ENCODE measurements around the gene SNX21. TPM values are rescaled to one million over a fixed set of nuclear protein-coding genes. Genes with fewer than 3 reads are reported as not detected.

Gene SNX21
- total and polyA plus RNA-seq, 9 of the 15 experiments (the other 6 are each of a cell fraction or from before 2014, with no cell fraction given), result 0.10 to 1.2 (median 0.42) TPM

DNA sequence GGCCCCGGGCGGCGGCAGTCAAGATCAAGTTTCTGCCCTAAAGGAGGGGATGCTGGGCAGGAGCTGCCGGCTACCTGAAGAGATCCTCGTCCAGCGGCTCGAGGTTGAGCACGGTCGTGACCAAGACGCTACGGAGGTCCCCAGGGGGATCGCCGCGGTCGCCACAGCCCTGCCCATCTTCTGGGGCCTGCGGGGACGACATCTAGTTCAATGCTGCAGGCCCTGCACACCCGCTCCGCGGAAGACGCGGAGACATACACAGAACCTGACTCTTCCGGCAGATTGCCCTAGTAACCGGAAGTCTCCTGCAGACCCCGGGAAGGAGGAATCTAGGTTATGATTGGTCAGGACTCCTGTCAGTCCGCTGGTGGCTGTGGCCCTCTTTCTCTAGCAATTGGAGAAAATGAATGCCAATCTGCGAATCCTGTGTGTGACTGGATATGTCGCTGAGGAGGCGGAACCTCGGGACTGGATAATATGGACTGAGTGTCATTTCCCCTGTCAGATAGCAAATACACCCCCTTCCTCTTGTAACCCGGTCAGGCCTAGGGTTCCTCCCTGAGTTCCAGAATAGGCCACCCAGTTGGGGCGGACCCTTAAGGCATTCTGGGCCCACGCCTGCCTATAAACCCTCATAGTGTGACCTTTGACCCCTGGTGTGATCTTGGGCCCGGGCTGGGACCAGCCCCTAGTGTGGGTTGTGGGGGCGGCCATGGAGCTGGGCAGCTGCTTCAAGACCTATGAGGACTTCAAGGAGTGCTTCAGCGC, 23.7 kb downstream of the SNX21 start, which contains the start of the genes ACOT8 and ZSWIM3 (continued):
- TF ChIP-seq LCOR (CRISPR knock-in tag; IDR thresholded peaks at IDR 0.05) (no peak), PTBP1 (IDR thresholded peaks at IDR 0.05; ENCODE audit: low read depth, low read length) (no peak), NR2C1 (IDR thresholded peaks at IDR 0.05) (peak; percentile 97), NR2C1 (tag; IDR thresholded peaks at IDR 0.05) (peak; percentile 98), FUS (optimal IDR thresholded peaks at IDR 0.05; ENCODE audit: low read depth, low read length) (no peak), ZNF668 (CRISPR knock-in tag; IDR thresholded peaks at IDR 0.05) (no peak), NFIC (IDR thresholded peaks at IDR 0.05) (no peak), ZKSCAN1 (IDR thresholded peaks at IDR 0.05; ENCODE audit: low read depth, low read length) (no peak), ZNF57 (CRISPR knock-in tag; IDR thresholded peaks at IDR 0.05) (0 out of 2 replicates have a peak, but pooled peaks have one; percentile 35), TCFL5 (CRISPR knock-in tag; conservative IDR thresholded peaks at IDR 0.05) (no peak), U2AF2 (optimal IDR thresholded peaks at IDR 0.05; ENCODE audit: low read depth, low read length) (no peak), CBX2 (IDR thresholded peaks at IDR 0.05; ENCODE audit: insufficient read depth, low read length, poor library complexity, severe bottlenecking) (no peak), HEY1 (CRISPR knock-in tag; IDR thresholded peaks at IDR 0.05; ENCODE audit: borderline replicate concordance) (no peak), YY1 (IDR thresholded peaks at IDR 0.05; ENCODE audit: borderline replicate concordance in 1 of 3, control insufficient read depth in 1 of 3, extremely low read depth in 1 of 3, insufficient read depth in 3 of 3, insufficient read length in 1 of 3, insufficient replicate concordance in 2 of 3, low read depth in 1 of 3, low read length in 2 of 3) (peak in 2 of 3 experiments; percentile 22 to 55), ETV1 (tag; conservative IDR thresholded peaks at IDR 0.05; ENCODE audit: low read depth) (0 out of 2 replicates have a peak, but pooled peaks have one; percentile 52), HNRNPK (IDR thresholded peaks at IDR 0.05; ENCODE audit: low read depth, low read length, poor library complexity, severe bottlenecking) (no peak)
- TF ChIP-seq, protein P1, sequence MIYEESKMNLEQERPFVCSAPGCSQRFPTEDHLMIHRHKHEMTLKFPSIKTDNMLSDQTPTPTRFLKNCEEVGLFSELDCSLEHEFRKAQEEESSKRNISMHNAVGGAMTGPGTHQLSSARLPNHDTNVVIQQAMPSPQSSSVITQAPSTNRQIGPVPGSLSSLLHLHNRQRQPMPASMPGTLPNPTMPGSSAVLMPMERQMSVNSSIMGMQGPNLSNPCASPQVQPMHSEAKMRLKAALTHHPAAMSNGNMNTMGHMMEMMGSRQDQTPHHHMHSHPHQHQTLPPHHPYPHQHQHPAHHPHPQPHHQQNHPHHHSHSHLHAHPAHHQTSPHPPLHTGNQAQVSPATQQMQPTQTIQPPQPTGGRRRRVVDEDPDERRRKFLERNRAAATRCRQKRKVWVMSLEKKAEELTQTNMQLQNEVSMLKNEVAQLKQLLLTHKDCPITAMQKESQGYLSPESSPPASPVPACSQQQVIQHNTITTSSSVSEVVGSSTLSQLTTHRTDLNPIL (CRISPR knock-in tag; IDR thresholded peaks at IDR 0.05), result no peak
- TF ChIP-seq, protein P2, sequence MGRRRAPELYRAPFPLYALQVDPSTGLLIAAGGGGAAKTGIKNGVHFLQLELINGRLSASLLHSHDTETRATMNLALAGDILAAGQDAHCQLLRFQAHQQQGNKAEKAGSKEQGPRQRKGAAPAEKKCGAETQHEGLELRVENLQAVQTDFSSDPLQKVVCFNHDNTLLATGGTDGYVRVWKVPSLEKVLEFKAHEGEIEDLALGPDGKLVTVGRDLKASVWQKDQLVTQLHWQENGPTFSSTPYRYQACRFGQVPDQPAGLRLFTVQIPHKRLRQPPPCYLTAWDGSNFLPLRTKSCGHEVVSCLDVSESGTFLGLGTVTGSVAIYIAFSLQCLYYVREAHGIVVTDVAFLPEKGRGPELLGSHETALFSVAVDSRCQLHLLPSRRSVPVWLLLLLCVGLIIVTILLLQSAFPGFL (CRISPR knock-in tag; IDR thresholded peaks at IDR 0.05), result no peak
- TF ChIP-seq, protein P3, sequence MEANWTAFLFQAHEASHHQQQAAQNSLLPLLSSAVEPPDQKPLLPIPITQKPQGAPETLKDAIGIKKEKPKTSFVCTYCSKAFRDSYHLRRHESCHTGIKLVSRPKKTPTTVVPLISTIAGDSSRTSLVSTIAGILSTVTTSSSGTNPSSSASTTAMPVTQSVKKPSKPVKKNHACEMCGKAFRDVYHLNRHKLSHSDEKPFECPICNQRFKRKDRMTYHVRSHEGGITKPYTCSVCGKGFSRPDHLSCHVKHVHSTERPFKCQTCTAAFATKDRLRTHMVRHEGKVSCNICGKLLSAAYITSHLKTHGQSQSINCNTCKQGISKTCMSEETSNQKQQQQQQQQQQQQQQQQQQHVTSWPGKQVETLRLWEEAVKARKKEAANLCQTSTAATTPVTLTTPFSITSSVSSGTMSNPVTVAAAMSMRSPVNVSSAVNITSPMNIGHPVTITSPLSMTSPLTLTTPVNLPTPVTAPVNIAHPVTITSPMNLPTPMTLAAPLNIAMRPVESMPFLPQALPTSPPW (CRISPR knock-in tag; IDR thresholded peaks at IDR 0.05), result no peak
- TF ChIP-seq, protein P4, sequence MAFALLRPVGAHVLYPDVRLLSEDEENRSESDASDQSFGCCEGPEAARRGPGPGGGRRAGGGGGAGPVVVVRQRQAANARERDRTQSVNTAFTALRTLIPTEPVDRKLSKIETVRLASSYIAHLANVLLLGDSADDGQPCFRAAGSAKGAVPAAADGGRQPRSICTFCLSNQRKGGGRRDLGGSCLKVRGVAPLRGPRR (CRISPR knock-in tag; IDR thresholded peaks at IDR 0.05), result no peak
- TF ChIP-seq, protein P5, sequence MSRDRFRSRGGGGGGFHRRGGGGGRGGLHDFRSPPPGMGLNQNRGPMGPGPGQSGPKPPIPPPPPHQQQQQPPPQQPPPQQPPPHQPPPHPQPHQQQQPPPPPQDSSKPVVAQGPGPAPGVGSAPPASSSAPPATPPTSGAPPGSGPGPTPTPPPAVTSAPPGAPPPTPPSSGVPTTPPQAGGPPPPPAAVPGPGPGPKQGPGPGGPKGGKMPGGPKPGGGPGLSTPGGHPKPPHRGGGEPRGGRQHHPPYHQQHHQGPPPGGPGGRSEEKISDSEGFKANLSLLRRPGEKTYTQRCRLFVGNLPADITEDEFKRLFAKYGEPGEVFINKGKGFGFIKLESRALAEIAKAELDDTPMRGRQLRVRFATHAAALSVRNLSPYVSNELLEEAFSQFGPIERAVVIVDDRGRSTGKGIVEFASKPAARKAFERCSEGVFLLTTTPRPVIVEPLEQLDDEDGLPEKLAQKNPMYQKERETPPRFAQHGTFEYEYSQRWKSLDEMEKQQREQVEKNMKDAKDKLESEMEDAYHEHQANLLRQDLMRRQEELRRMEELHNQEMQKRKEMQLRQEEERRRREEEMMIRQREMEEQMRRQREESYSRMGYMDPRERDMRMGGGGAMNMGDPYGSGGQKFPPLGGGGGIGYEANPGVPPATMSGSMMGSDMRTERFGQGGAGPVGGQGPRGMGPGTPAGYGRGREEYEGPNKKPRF (IDR thresholded peaks at IDR 0.05; ENCODE audit: low read depth, low read length), result no peak
